H9 (cell line): Measurements from ENCODE around the gene SEMA3C. TPM values are rescaled to one million over a fixed set of nuclear protein-coding genes. Genes with fewer than 3 reads are reported as not detected.

Experiments
- DNase-seq: peaks from one replicate; pipeline ENCODE4 v3.0.0-alpha.2; 2017
- H2AFZ ChIP-seq: one replicate; pipeline ENCODE4 v1.6.1; 2013; ENCODE audit warnings: mild to moderate bottlenecking, low read length, control low read depth, moderate library complexity
- H2AK5ac ChIP-seq: 2 replicates; pipeline ENCODE4 v1.6.1; 2013; ENCODE audit warnings: low read length, control low read depth, mixed read lengths; ENCODE audit not compliant: insufficient read length
- H2BK120ac ChIP-seq: one replicate; pipeline ENCODE4 v1.6.1; 2013; ENCODE audit warnings: low read depth, mild to moderate bottlenecking, low read length, control low read depth, inconsistent platforms; ENCODE audit not compliant: poor library complexity, severe bottlenecking
- H2BK12ac ChIP-seq: 2 replicates; pipeline ENCODE4 v1.6.1; 2013; ENCODE audit warnings: low read length, control low read depth, mixed read lengths, low read depth; ENCODE audit not compliant: insufficient read length
- H2BK15ac ChIP-seq: 2 replicates; pipeline ENCODE4 v1.6.1; 2013; ENCODE audit warnings: low read depth, low read length, control low read depth
- H2BK20ac ChIP-seq: one replicate; pipeline ENCODE4 v1.6.1; 2013; ENCODE audit warnings: low read depth, mild to moderate bottlenecking, low read length, control low read depth, inconsistent platforms; ENCODE audit not compliant: poor library complexity, severe bottlenecking
- H2BK5ac ChIP-seq: 2 replicates; pipeline ENCODE4 v1.6.1; 2013; ENCODE audit warnings: low read length, control low read depth, mixed read lengths; ENCODE audit not compliant: insufficient read length
- H3K14ac ChIP-seq: 2 replicates; pipeline ENCODE4 v1.6.1; 2013; ENCODE audit warnings: low read length, control low read depth; ENCODE audit not compliant: insufficient read depth
- H3K18ac ChIP-seq: 2 replicates; pipeline ENCODE4 v1.6.1; 2013; ENCODE audit warnings: low read depth, mild to moderate bottlenecking, mixed read lengths, low read length, control low read depth; ENCODE audit not compliant: insufficient read length
- H3K23ac ChIP-seq: 2 replicates; pipeline ENCODE4 v1.6.1; 2013; ENCODE audit warnings: low read length, control low read depth, mixed read lengths, low read depth; ENCODE audit not compliant: insufficient read length
- H3K23me2 ChIP-seq: 2 replicates; pipeline ENCODE4 v1.6.1; 2013; ENCODE audit warnings: low read depth, mild to moderate bottlenecking, mixed read lengths, low read length, control low read depth; ENCODE audit not compliant: insufficient read length, poor library complexity, severe bottlenecking
- H3K27ac ChIP-seq: 2 replicates; pipeline ENCODE4 v1.5.1; 2013; ENCODE audit warnings: low read length, control low read depth, mixed read lengths, low read depth; ENCODE audit not compliant: insufficient read length
- H3K27me3 ChIP-seq: 2 replicates; pipeline ENCODE4 v1.6.1; 2013; ENCODE audit warnings: low read length, control low read depth, inconsistent platforms; ENCODE audit not compliant: insufficient read depth
- H3K4ac ChIP-seq: 2 replicates; pipeline ENCODE4 v1.6.1; 2013; ENCODE audit warnings: low read depth, mild to moderate bottlenecking, control low read depth, inconsistent platforms, low read length, moderate library complexity
- H3K4me1 ChIP-seq: 2 replicates; pipeline ENCODE4 v1.6.1; 2013; ENCODE audit warnings: low read length, control low read depth, inconsistent platforms; ENCODE audit not compliant: insufficient read depth
- H3K4me2 ChIP-seq: 2 replicates; pipeline ENCODE4 v1.6.1; 2013; ENCODE audit warnings: low read length, control low read depth, mixed read lengths; ENCODE audit not compliant: insufficient read length, insufficient read depth
- H3K56ac ChIP-seq: 2 replicates; pipeline ENCODE4 v1.6.1; 2013; ENCODE audit warnings: low read depth, mild to moderate bottlenecking, mixed read lengths, low read length, control low read depth; ENCODE audit not compliant: insufficient read length
- H3K79me1 ChIP-seq: 2 replicates; pipeline ENCODE4 v1.6.1; 2013; ENCODE audit warnings: low read depth, mild to moderate bottlenecking, moderate library complexity, low read length, control low read depth, inconsistent platforms; ENCODE audit not compliant: insufficient read depth, poor library complexity, severe bottlenecking
- H3K79me2 ChIP-seq: 2 replicates; pipeline ENCODE4 v1.6.1; 2013; ENCODE audit warnings: low read length, control low read depth, inconsistent platforms; ENCODE audit not compliant: insufficient read depth
- H3K9ac ChIP-seq: 2 replicates; pipeline ENCODE4 v1.6.1; 2013; ENCODE audit warnings: low read length, control low read depth, mixed read lengths; ENCODE audit not compliant: insufficient read length; ENCODE audit errors: extremely low read depth
- H3K9me3 ChIP-seq: one replicate; pipeline ENCODE4 v1.6.1; 2013; ENCODE audit warnings: low read depth, low read length, inconsistent platforms; ENCODE audit not compliant: control insufficient read depth
- H3T11ph ChIP-seq: one replicate; pipeline ENCODE4 v1.6.1; 2013; ENCODE audit warnings: mild to moderate bottlenecking, low read length, control low read depth, inconsistent platforms
- H4K20me1 ChIP-seq: one replicate; pipeline ENCODE4 v1.6.1; 2013; ENCODE audit not compliant: control insufficient read depth, insufficient read length, insufficient read depth
- H4K5ac ChIP-seq: 2 replicates; pipeline ENCODE4 v1.6.1; 2013; ENCODE audit warnings: low read depth, mild to moderate bottlenecking, mixed read lengths, low read length, control low read depth; ENCODE audit not compliant: insufficient read length
- H4K8ac ChIP-seq: replicated peaks from 2 replicates; pipeline ENCODE4 v1.6.1; 2013; ENCODE audit warnings: low read length, control low read depth, mixed read lengths, low read depth; ENCODE audit not compliant: insufficient read length
- H4K91ac ChIP-seq: 2 replicates; pipeline ENCODE4 v1.6.1; 2013; ENCODE audit warnings: low read depth, mild to moderate bottlenecking, moderate library complexity, mixed read lengths, low read length, control low read depth; ENCODE audit not compliant: insufficient read length
- H3K27ac Mint-ChIP-seq, 3 experiments: 2 replicates in 2 of 3; 3 replicates in 1 of 3; pipeline ENCODE4 v1.8.0; 2020 to 2021; ENCODE audit warnings: mixed read lengths in 3 of 3, mild to moderate bottlenecking in 1 of 3, moderate library complexity in 1 of 3
- H3K27me3 Mint-ChIP-seq: 2 replicates; pipeline ENCODE4 v1.8.0; 2021; ENCODE audit warnings: low read depth, mild to moderate bottlenecking, moderate library complexity, mixed read lengths
- H3K36me3 Mint-ChIP-seq, 3 experiments: 2 replicates in 2 of 3; 3 replicates in 1 of 3; pipeline ENCODE4 v1.8.0; 2020 to 2021; ENCODE audit warnings: low read depth in 3 of 3, mixed read lengths in 3 of 3; ENCODE audit not compliant: insufficient read depth in 1 of 3
- H3K4me1 Mint-ChIP-seq, 2 experiments: 2 replicates each; pipeline ENCODE4 v1.8.0; 2020; ENCODE audit warnings: mixed read lengths in 2 of 2
- H3K4me3 Mint-ChIP-seq, 2 experiments: 2 replicates in 1 of 2; 3 replicates in 1 of 2; pipeline ENCODE4 v1.8.0; 2020 to 2021; ENCODE audit warnings: mild to moderate bottlenecking in 2 of 2, mixed read lengths in 2 of 2, moderate library complexity in 1 of 2
- H3K9me3 Mint-ChIP-seq, 2 experiments: 2 replicates in 1 of 2; 3 replicates in 1 of 2; pipeline ENCODE4 v1.8.0; 2020; ENCODE audit warnings: mild to moderate bottlenecking in 2 of 2, mixed read lengths in 2 of 2, moderate library complexity in 1 of 2
- WGBS: extraction: QIAGEN DNeasy Blood & Tissue Kit; methylation state at CpG from one replicate; pipeline ENCODE4 v1.1.7; 2013; ENCODE audit warnings: missing lambda C conversion rate, low lambda C conversion rate, mixed read lengths; ENCODE audit not compliant: insufficient read length; ENCODE audit errors: extremely low coverage; 5-methylcytosine and 5-hydroxymethylcytosine counted together
- total RNA-seq: library from RNA; stranded (reverse); gene quantifications from 2 replicates; pipeline ENCODE4 v1.2.1, GENCODE V29; 2021
- TF ChIP-seq, protein P1 (sequence below): fragments of 200-600 bp; sonication (generic); conservative IDR thresholded peaks from 3 replicates; pipeline ENCODE4 v1.8.0; 2021; ENCODE audit warnings: antibody characterized with exemption, mild to moderate bottlenecking

The SEMA3C gene
- total RNA-seq, 1 experiment from 2014 or later = 1.6 TPM

DNA sequence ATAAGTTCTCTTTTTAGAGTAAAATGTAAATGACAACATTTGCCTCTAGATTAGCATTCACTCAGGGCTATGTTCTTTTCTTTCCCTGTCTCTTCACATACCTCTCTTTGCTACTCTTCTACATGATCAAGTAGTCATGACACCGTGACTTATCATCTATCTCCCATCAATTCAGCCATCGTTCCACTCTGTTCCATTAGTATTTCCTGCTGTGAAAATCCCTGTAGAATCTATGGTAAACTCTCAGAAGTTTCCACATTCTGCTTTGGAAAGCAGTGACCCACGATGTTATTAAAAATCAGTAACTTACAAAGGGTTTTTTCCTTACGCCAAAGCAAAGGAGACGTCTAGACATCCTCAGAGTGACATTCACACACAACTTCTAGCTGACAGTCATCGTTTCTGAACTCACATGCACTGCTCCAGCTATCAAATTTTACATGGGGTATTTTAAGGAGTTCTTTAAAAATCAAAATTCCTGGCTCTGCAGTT, 135.6 kb downstream of the SEMA3C start:
- Histone ChIP-seq H3K4ac (no peak overlapping the region), H3K27me3 (no peaks in the 10 kb centered on the region), H3K79me1 (no peaks in the 10 kb centered on the region), H3K23ac (no peak overlapping the region), H3K9me3 (no peaks in the 10 kb centered on the region), H2AK5ac (no peak overlapping the region), H4K91ac (no peak overlapping the region), H3K4me2 (no peak overlapping the region), H4K5ac (no peak overlapping the region), H4K8ac (no peak overlapping the region), H3K56ac (no peak overlapping the region), H3K18ac (no peak overlapping the region), H2BK20ac (no peak overlapping the region), H2BK12ac (no peak overlapping the region), H3K79me2 (no peaks in the 10 kb centered on the region), H3K14ac (no peak overlapping the region), H2AFZ (no peak overlapping the region), H2BK15ac (no peak overlapping the region), H2BK5ac (no peak overlapping the region), H3K27ac (no peak overlapping the region), H3K23me2 (no peaks in the 10 kb centered on the region), H2BK120ac (no peak overlapping the region), H3T11ph (no peak overlapping the region), H3K4me1 (no peaks in the 10 kb centered on the region), H4K20me1 (no peaks in the 10 kb centered on the region), H3K9ac (no peak overlapping the region)
- Mint-ChIP-seq H3K36me3 (no peaks in the 10 kb centered on the region), H3K9me3 (no peaks in the 10 kb centered on the region), H3K4me1 (peaks cover 11 to 17% of the 10 kb centered on the region in 2 experiments), H3K27me3 (no peaks in the 10 kb centered on the region), H3K27ac (peak overlapping the region in 2 of 3 experiments; percentile 1 to 2; a peak in 2 of 7 replicates), H3K4me3 (no peak overlapping the region)
- no CpG with 5 or more reads among the region's 6 CpGs for WGBS
- no peak for DNase-seq
- TF ChIP-seq, protein P1, sequence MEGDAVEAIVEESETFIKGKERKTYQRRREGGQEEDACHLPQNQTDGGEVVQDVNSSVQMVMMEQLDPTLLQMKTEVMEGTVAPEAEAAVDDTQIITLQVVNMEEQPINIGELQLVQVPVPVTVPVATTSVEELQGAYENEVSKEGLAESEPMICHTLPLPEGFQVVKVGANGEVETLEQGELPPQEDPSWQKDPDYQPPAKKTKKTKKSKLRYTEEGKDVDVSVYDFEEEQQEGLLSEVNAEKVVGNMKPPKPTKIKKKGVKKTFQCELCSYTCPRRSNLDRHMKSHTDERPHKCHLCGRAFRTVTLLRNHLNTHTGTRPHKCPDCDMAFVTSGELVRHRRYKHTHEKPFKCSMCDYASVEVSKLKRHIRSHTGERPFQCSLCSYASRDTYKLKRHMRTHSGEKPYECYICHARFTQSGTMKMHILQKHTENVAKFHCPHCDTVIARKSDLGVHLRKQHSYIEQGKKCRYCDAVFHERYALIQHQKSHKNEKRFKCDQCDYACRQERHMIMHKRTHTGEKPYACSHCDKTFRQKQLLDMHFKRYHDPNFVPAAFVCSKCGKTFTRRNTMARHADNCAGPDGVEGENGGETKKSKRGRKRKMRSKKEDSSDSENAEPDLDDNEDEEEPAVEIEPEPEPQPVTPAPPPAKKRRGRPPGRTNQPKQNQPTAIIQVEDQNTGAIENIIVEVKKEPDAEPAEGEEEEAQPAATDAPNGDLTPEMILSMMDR = no peak
